ENCODE measurements around the gene SHROOM3.

Gene SHROOM3

GRCh38 chr4:76666944-76667532 is 232.0 kb downstream of the SHROOM3 start:
- DNase-seq: no peak

GRCh38 chr4:76670631-76671030 is 235.6 kb downstream of the SHROOM3 start:
- DNase-seq: no peak

GRCh38 chr4:76673362-76673761 is 238.3 kb downstream of the SHROOM3 start:
- no peak for DNase-seq

GRCh38 chr4:76674983-76675382 is 240.0 kb downstream of the SHROOM3 start:
- no peak for DNase-seq

GRCh38 chr4:76677571-76678326 is 242.7 kb downstream of the SHROOM3 start:
- DNase-seq: no peak

- DNase-seq: no peak
These were observed 244.7 kb downstream of the SHROOM3 start for GRCh38 chr4:76679691-76680090.

- no peak for DNase-seq
These were observed 245.9 kb downstream of the SHROOM3 start for GRCh38 chr4:76680952-76681351.

- peak; percentile 80 for DNase-seq
These were observed 247.0 kb downstream of the SHROOM3 start for GRCh38 chr4:76681996-76682395.

- no peak for DNase-seq
These were observed 248.1 kb downstream of the SHROOM3 start for GRCh38 chr4:76683144-76683543.

GRCh38 chr4:76687746-76688448 is 252.9 kb downstream of the SHROOM3 start:
- peak; percentile 25 for DNase-seq

- DNase-seq: peak; percentile 44
These were observed 253.7 kb downstream of the SHROOM3 start for GRCh38 chr4:76688619-76689144.

GRCh38 chr4:76689145-76689817 is 254.3 kb downstream of the SHROOM3 start:
- DNase-seq: no peak

GRCh38 chr4:76690011-76690905 is 255.2 kb downstream of the SHROOM3 start:
- no peak for DNase-seq

- DNase-seq: peak; percentile 26
These were observed 255.9 kb downstream of the SHROOM3 start for GRCh38 chr4:76690906-76691275.

- DNase-seq: peak; percentile 80
These were observed 257.0 kb downstream of the SHROOM3 start for GRCh38 chr4:76691807-76692582.

- DNase-seq: no peak
These were observed 257.7 kb downstream of the SHROOM3 start for GRCh38 chr4:76692761-76693160.

- no peak for DNase-seq
These were observed 259.0 kb downstream of the SHROOM3 start for GRCh38 chr4:76694056-76694455.

- peak; percentile 25 for DNase-seq
These were observed 261.1 kb downstream of the SHROOM3 start for GRCh38 chr4:76696109-76696508.

- DNase-seq: no peak
These were observed 262.2 kb downstream of the SHROOM3 start for GRCh38 chr4:76697129-76697803.

GRCh38 chr4:76698141-76698540 is 263.1 kb downstream of the SHROOM3 start:
- DNase-seq: no peak

All from kidney glomerular epithelial cell (primary cell).